MCF 10A (cell line): ENCODE results near the gene COL6A1. TPM values are rescaled to one million over a fixed set of nuclear protein-coding genes. Genes with fewer than 3 reads are reported as not detected.
"Not testable (repeated sequence)": the region's sequence is repeated elsewhere in the genome, so short reads cannot be mapped to it uniquely, and the experiment has no call there.

Source experiments
- BruUV-seq: library from RNA; stranded (reverse); fragments of 400-500 nt; replicated peaks from 2 replicates; lab custom pipeline; 2021; lab: Mats Ljungman, UMichigan
- CTCF ChIA-PET: fragments of 300-600 bp; sonication (Branson Sonifier 250); formaldehyde crosslinking; extraction: SDS; loops from one replicate; lab custom pipeline; 2021; ENCODE audit warnings: antibody characterized with exemption, inconsistent platforms; lab: Yijun Ruan, JAX
- POLR2A ChIA-PET: fragments of 300-600, 350-650 bp; sonication (Branson Sonifier 250); formaldehyde crosslinking; extraction: SDS; loops from one replicate; lab custom pipeline; 2020; ENCODE audit warnings: antibody characterized with exemption, inconsistent platforms; lab: Yijun Ruan, JAX
- DNase-seq: peaks from one replicate; pipeline ENCODE4 v3.0.0-alpha.2; 2018; ENCODE audit not compliant: unreplicated experiment
- H3K27ac Mint-ChIP-seq: one replicate; pipeline ENCODE4 v1.8.0; 2022; ENCODE audit warnings: mild to moderate bottlenecking, low read depth, mixed read lengths; ENCODE audit not compliant: unreplicated experiment
- H3K27me3 Mint-ChIP-seq: one replicate; pipeline ENCODE4 v1.8.0; 2022; ENCODE audit warnings: mixed read lengths; ENCODE audit not compliant: insufficient read depth, unreplicated experiment
- H3K36me3 Mint-ChIP-seq: one replicate; pipeline ENCODE4 v1.8.0; 2022; ENCODE audit warnings: mild to moderate bottlenecking, moderate library complexity, mixed read lengths; ENCODE audit not compliant: insufficient read depth, unreplicated experiment
- H3K4me1 Mint-ChIP-seq: one replicate; pipeline ENCODE4 v1.8.0; 2022; ENCODE audit warnings: mixed read lengths; ENCODE audit not compliant: insufficient read depth, unreplicated experiment
- H3K4me3 Mint-ChIP-seq: one replicate; pipeline ENCODE4 v1.8.0; 2022; ENCODE audit warnings: mild to moderate bottlenecking, moderate library complexity, mixed read lengths; ENCODE audit not compliant: unreplicated experiment
- H3K9me3 Mint-ChIP-seq: one replicate; pipeline ENCODE4 v1.8.0; 2022; ENCODE audit warnings: mixed read lengths; ENCODE audit not compliant: unreplicated experiment
- intact Hi-C: fragments of 100-400 bp; cut with micrococcal nuclease; formaldehyde crosslinking; loops from 2 replicates; pipeline ENCODE4 v1.14.1; 2022
- total RNA-seq: library from RNA; stranded (reverse); gene quantifications from 2 replicates; pipeline ENCODE4 v1.2.3, GENCODE V29; 2022
- TF ChIP-seq, protein P1 (sequence below): fragments of 200-600 bp; IDR thresholded peaks from one replicate; pipeline ENCODE4 v1.8.0; 2022; ENCODE audit warnings: antibody characterized with exemption, mild to moderate bottlenecking; ENCODE audit not compliant: unreplicated experiment

COL6A1 gene
- total RNA-seq, 1 experiment from 2014 or later, result 3.2 TPM

DNA sequence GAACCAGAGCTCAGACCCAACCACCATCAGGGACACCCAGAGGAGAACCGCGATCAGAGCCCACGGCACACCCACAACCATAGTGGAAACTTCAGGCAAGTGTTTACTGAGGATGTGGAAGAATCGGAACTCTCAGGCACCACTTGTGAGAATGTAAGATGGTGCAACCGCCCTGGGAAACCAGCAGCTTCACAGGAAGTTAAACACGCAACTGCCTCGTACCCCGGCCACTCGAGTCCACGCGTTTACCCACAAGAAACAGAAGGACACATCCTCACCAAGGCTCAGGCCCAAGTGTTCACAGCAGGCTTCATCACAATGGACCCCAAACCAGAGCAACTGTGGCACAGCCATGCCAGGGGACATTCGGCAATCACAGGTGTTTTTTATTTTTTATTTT lies 64.9 kb downstream of the COL6A1 start:
- H3K27me3 Mint-ChIP-seq, result peaks cover 9% of the 10 kb centered on the region
- no peak overlapping the region for H3K4me3 Mint-ChIP-seq
- H3K27ac Mint-ChIP-seq, result no peak overlapping the region
- no peak for DNase-seq
- H3K36me3 Mint-ChIP-seq, result no peaks in the 10 kb centered on the region
- intact Hi-C loops, result no loop called here
- ChIA-PET CTCF (interaction anchor here (0.7 kb wide), 1 partner anchor 280 kb away, joined by 4 read pairs; no protein-coding TSS in a partner anchor), POLR2A (no interaction called here)
- peaks cover 9% of the 10 kb centered on the region for H3K9me3 Mint-ChIP-seq
- H3K4me1 Mint-ChIP-seq, result no peaks in the 10 kb centered on the region
- TF ChIP-seq, protein P1, sequence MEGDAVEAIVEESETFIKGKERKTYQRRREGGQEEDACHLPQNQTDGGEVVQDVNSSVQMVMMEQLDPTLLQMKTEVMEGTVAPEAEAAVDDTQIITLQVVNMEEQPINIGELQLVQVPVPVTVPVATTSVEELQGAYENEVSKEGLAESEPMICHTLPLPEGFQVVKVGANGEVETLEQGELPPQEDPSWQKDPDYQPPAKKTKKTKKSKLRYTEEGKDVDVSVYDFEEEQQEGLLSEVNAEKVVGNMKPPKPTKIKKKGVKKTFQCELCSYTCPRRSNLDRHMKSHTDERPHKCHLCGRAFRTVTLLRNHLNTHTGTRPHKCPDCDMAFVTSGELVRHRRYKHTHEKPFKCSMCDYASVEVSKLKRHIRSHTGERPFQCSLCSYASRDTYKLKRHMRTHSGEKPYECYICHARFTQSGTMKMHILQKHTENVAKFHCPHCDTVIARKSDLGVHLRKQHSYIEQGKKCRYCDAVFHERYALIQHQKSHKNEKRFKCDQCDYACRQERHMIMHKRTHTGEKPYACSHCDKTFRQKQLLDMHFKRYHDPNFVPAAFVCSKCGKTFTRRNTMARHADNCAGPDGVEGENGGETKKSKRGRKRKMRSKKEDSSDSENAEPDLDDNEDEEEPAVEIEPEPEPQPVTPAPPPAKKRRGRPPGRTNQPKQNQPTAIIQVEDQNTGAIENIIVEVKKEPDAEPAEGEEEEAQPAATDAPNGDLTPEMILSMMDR, result no peak
- no TSS peak for BruUV-seq

DNA sequence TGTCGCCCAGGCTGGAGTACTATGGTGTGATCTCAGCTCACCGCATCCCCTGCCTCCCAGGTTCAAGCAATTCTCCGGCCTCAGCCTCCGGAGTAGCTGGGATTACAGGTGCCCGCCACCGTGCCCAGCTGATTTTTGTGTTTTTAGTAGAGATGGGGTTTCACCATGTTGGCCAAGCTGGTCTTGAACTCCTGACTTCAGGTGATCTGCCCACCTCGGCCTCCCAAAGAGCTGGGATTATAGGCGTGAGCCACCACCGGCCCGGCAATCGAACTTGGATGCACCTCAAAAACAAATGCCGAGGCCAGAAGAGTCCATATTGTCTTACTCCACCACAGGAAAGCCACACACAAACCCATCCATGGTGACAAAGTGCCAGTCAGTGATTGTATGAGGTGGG lies 65.3 kb downstream of the COL6A1 start:
- POLR2A ChIA-PET, intact Hi-C loops, H3K27me3 Mint-ChIP-seq, H3K36me3 Mint-ChIP-seq, H3K27ac Mint-ChIP-seq, H3K4me1 Mint-ChIP-seq, H3K4me3 Mint-ChIP-seq, DNase-seq, H3K9me3 Mint-ChIP-seq, BruUV-seq: not testable (repeated sequence)
- CTCF ChIA-PET, result interaction anchor here (0.7 kb wide), 1 partner anchor 280 kb away, joined by 4 read pairs; no protein-coding TSS in a partner anchor

DNA sequence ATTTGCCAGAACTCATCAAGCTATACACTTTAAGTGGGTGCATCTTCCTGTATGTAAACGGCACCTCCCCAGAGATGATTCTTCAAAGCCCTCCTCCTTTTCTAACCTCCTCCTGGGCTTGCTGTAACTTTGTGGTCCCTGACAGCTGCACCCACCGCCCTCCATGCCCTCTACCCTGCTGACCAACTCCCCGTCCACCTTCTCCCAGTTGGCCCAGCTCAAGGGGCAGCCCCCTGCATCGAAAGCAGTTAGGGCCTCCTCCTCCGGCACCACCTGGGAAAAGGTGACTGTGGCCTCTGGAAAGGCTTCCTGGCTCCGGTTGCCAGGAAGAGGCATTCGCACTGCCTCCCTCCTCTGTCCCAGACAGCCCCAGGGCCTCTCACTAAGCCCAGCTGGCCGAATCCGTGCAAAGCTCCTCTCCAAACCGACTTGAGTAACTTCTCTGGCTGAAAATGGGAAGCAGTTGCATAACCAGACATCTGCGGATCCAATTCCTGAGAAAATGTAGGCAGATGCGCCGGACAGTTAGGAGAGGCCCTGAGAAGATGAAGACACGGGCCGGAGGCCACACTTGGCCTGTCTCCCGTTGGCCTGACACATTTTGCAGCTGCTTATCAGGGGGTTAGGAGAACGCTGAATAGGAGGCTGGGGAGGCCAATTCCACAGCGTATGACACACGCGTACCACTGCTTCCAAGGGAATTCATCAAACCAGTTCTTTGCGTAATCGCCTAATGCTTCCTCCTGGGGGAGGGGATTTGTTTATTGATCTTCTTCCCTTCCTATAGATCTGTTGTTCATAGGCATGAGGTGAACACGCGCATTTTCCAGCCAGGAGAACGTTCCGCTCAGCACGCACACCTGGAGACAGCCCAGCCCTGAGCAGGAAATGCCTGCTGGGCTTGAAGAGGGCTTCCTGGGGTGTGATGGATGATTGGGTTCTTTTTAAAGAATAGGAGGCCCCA lies 67.6 kb downstream of the COL6A1 start:
- Mint-ChIP-seq H3K27ac (no peak overlapping the region), H3K4me1 (no peaks in the 10 kb centered on the region), H3K27me3 (no peaks in the 10 kb centered on the region), H3K4me3 (no peak overlapping the region), H3K36me3 (no peaks in the 10 kb centered on the region), H3K9me3 (peaks cover 12% of the 10 kb centered on the region)
- TF ChIP-seq, protein P1, result no peak
- BruUV-seq, result no TSS peak
- peak; percentile 97 for DNase-seq
- POLR2A ChIA-PET, result interaction anchor here (0.7 kb wide), 2 partner anchors 27 to 34 kb away, joined by 3 to 4 read pairs; no protein-coding TSS in a partner anchor
- intact Hi-C loops, result no loop called here
- CTCF ChIA-PET, result interaction anchor here (0.6 kb wide), 2 partner anchors 123 to 648 kb away, joined by 3 read pairs; no protein-coding TSS in a partner anchor

DNA sequence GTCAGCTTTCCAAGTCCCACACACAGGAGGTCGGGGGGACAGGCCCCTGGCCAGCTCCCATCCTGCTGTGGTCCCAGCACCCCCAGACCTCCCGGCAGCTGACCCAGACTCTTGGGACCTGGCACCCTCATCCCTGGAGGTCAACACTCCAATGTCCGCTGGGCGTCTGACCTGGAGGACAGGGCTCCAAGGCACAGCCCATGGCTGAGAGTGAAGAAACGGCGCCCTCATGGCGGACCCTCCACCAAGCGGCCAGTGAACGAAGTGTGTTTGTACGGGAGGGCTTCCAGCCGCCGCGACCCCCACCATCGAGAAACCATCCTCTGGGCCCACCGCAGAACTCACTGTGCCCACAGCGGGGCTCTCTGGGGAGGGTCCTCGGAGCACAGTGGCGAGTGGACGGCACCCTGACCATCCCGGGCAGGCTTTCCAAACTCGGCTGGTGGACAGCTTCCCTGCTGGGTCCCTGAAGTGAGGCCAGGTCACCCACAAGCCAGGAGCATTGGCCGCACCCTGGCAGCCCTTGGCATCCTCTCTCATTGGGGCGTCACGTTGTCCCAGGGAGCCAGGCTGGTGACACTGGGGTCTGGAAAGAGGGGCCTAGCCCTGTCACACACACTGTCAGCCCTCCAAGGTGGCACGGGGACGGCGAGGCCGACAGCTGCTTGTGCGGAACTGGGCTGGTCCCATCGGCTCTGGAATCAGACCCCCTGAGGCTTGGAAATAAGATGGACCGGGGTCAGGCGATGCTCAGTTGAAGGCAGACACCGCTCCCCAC lies 68.5 kb downstream of the COL6A1 start:
- TF ChIP-seq, protein P1, result no peak
- intact Hi-C loops, result no loop called here
- no peak for DNase-seq
- peaks cover 12% of the 10 kb centered on the region for H3K9me3 Mint-ChIP-seq
- no peaks in the 10 kb centered on the region for H3K4me1 Mint-ChIP-seq
- no TSS peak for BruUV-seq
- no peak overlapping the region for H3K4me3 Mint-ChIP-seq
- no peaks in the 10 kb centered on the region for H3K27me3 Mint-ChIP-seq
- CTCF ChIA-PET, result interaction anchor here (0.6 kb wide), 3 partner anchors 69 to 649 kb away, joined by 3 read pairs; no protein-coding TSS in a partner anchor
- no peak overlapping the region for H3K27ac Mint-ChIP-seq
- H3K36me3 Mint-ChIP-seq, result no peaks in the 10 kb centered on the region
- POLR2A ChIA-PET, result no interaction called here
